KMS-11 (cell line): ENCODE results near the gene BMP5.

Source experiments
- H2AFZ ChIP-seq: fragments of 200-600 bp; sonication (generic); 2 replicates; pipeline ENCODE4 v1.6.1; 2016; ENCODE audit warnings: antibody characterized with exemption, mixed run types, low read depth
- H3K27ac ChIP-seq: fragments of 200-600 bp; sonication (generic); 2 replicates; pipeline ENCODE4 v1.6.1; 2016; ENCODE audit warnings: mild to moderate bottlenecking, mixed run types
- H3K27me3 ChIP-seq: fragments of 200-600 bp; sonication (generic); 2 replicates; pipeline ENCODE4 v1.6.1; 2017; ENCODE audit warnings: mild to moderate bottlenecking, low read depth, mixed run types, moderate library complexity; ENCODE audit not compliant: insufficient read depth
- H3K36me3 ChIP-seq: fragments of 200-600 bp; sonication (generic); 2 replicates; pipeline ENCODE4 v1.6.1; 2017; ENCODE audit warnings: mild to moderate bottlenecking, mixed run types; ENCODE audit not compliant: insufficient read depth
- H3K4me1 ChIP-seq: fragments of 200-600 bp; sonication (generic); 2 replicates; pipeline ENCODE4 v1.6.1; 2016; ENCODE audit warnings: mild to moderate bottlenecking, low read depth, mixed run types; ENCODE audit not compliant: poor library complexity, severe bottlenecking
- H3K4me2 ChIP-seq: fragments of 200-600 bp; sonication (generic); 2 replicates; pipeline ENCODE4 v1.7.0; 2016; ENCODE audit warnings: mild to moderate bottlenecking, mixed run types
- H3K4me3 ChIP-seq: fragments of 200-600 bp; sonication (generic); IDR thresholded peaks from 2 replicates; pipeline ENCODE4 v1.6.1; 2017; ENCODE audit warnings: low read depth, low read length, mixed read lengths; ENCODE audit not compliant: insufficient read depth
- H3K79me2 ChIP-seq: fragments of 200-600 bp; sonication (generic); 2 replicates; pipeline ENCODE4 v1.6.1; 2016; ENCODE audit warnings: low read depth, mixed run types; ENCODE audit not compliant: insufficient read depth
- H3K9ac ChIP-seq: fragments of 200-600 bp; sonication (generic); 2 replicates; pipeline ENCODE4 v1.6.1; 2016; ENCODE audit warnings: mild to moderate bottlenecking, mixed run types
- H4K20me1 ChIP-seq: fragments of 200-600 bp; sonication (generic); 2 replicates; pipeline ENCODE4 v1.6.1; 2016; ENCODE audit warnings: mild to moderate bottlenecking, mixed run types; ENCODE audit not compliant: insufficient read depth
- TF ChIP-seq, protein P1 (sequence below): fragments of 200-600 bp; sonication (generic); conservative IDR thresholded peaks from 2 replicates; pipeline ENCODE4 v1.6.1; 2017; ENCODE audit warnings: low read depth, mild to moderate bottlenecking, antibody characterized with exemption, low read length, moderate library complexity, mixed read lengths

BMP5 gene

GRCh38 chr6:55811074-55811473 is 64.3 kb downstream of the BMP5 start:
- Histone ChIP-seq H3K27me3 (no peaks in the 10 kb centered on the region), H2AFZ (no peak overlapping the region), H3K36me3 (no peaks in the 10 kb centered on the region), H3K4me3 (no peak overlapping the region), H3K27ac (no peak overlapping the region), H3K4me1 (no peaks in the 10 kb centered on the region), H3K79me2 (no peaks in the 10 kb centered on the region), H3K4me2 (no peak overlapping the region), H3K9ac (no peak overlapping the region), H4K20me1 (no peaks in the 10 kb centered on the region)
- TF ChIP-seq, protein P1, sequence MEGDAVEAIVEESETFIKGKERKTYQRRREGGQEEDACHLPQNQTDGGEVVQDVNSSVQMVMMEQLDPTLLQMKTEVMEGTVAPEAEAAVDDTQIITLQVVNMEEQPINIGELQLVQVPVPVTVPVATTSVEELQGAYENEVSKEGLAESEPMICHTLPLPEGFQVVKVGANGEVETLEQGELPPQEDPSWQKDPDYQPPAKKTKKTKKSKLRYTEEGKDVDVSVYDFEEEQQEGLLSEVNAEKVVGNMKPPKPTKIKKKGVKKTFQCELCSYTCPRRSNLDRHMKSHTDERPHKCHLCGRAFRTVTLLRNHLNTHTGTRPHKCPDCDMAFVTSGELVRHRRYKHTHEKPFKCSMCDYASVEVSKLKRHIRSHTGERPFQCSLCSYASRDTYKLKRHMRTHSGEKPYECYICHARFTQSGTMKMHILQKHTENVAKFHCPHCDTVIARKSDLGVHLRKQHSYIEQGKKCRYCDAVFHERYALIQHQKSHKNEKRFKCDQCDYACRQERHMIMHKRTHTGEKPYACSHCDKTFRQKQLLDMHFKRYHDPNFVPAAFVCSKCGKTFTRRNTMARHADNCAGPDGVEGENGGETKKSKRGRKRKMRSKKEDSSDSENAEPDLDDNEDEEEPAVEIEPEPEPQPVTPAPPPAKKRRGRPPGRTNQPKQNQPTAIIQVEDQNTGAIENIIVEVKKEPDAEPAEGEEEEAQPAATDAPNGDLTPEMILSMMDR: no peak

GRCh38 chr6:55802259-55802658 is 73.1 kb downstream of the BMP5 start:
- no peak overlapping the region for H3K27ac ChIP-seq
- TF ChIP-seq, protein P1: no peak
- H3K36me3 ChIP-seq: no peaks in the 10 kb centered on the region
- H3K9ac ChIP-seq: no peak overlapping the region
- H4K20me1 ChIP-seq: no peaks in the 10 kb centered on the region
- H3K4me1 ChIP-seq: no peaks in the 10 kb centered on the region
- no peak overlapping the region for H3K4me3 ChIP-seq
- H2AFZ ChIP-seq: no peak overlapping the region
- H3K4me2 ChIP-seq: no peak overlapping the region
- H3K27me3 ChIP-seq: no peaks in the 10 kb centered on the region
- H3K79me2 ChIP-seq: no peaks in the 10 kb centered on the region

DNA sequence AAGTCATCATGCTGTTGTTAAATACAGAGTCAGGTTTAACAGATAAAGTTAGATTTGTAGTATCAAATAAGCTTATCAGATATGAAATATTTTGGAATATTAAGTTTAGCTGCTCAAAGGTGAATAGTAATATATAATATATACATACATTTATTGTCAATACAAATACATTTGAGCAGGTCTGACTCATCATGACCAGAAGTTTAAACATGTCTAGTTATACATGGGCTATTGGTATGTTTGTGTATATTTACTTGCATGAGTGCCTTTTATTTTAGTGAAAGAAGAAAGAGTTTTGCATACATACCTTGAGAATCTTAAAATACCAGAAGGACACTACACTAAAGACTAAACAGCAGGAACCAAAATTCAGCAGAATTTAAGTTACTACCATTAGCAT is 76.8 kb downstream of the BMP5 start:
- Histone ChIP-seq H2AFZ (no peak overlapping the region), H3K36me3 (no peaks in the 10 kb centered on the region), H3K27me3 (no peaks in the 10 kb centered on the region), H3K4me3 (no peak overlapping the region), H3K9ac (no peak overlapping the region), H4K20me1 (no peaks in the 10 kb centered on the region), H3K4me1 (no peaks in the 10 kb centered on the region), H3K4me2 (no peak overlapping the region), H3K27ac (no peak overlapping the region), H3K79me2 (no peaks in the 10 kb centered on the region)
- TF ChIP-seq, protein P1: no peak

GRCh38 chr6:55794136-55794812 is 81.1 kb downstream of the BMP5 start:
- Histone ChIP-seq H4K20me1 (no peaks in the 10 kb centered on the region), H3K4me3 (no peak overlapping the region), H3K4me2 (no peak overlapping the region), H3K9ac (no peak overlapping the region), H3K36me3 (no peaks in the 10 kb centered on the region), H2AFZ (no peak overlapping the region), H3K4me1 (no peaks in the 10 kb centered on the region), H3K79me2 (no peaks in the 10 kb centered on the region), H3K27me3 (no peaks in the 10 kb centered on the region), H3K27ac (no peak overlapping the region)
- TF ChIP-seq, protein P1: no peak
